GM12872 (cell line): ENCODE data around the gene MRTFA.
A peak's percentile ranks its signal among the peaks of the same experiment; 100 is the strongest.

ENCODE experiments used
- CTCF ChIP-seq: IDR thresholded peaks from 3 replicates; pipeline ENCODE4 v1.5.1; 2011; ENCODE audit warnings: low read depth, mild to moderate bottlenecking, low read length, moderate library complexity; ENCODE audit not compliant: insufficient read depth

MRTFA gene

GRCh38 chr22:40525250-40525884 lies 111.2 kb downstream of the MRTFA start:
- peak; percentile 68 for TF ChIP-seq CTCF

- peak; percentile 43; the same call in 2 of the 3 replicates for TF ChIP-seq CTCF
Measured at GRCh38 chr22:40524392-40525249, 111.9 kb downstream of the MRTFA start.

GRCh38 chr22:40522141-40522540 lies 114.4 kb downstream of the MRTFA start:
- no peak for TF ChIP-seq CTCF

GRCh38 chr22:40521046-40521445 lies 115.5 kb downstream of the MRTFA start:
- TF ChIP-seq CTCF: no peak

- no peak for TF ChIP-seq CTCF
Measured at GRCh38 chr22:40520562-40520961, 116.0 kb downstream of the MRTFA start.

GRCh38 chr22:40519948-40520331 lies 116.6 kb downstream of the MRTFA start:
- TF ChIP-seq CTCF: no peak

- TF ChIP-seq CTCF: no peak
Measured at GRCh38 chr22:40519284-40519947, 117.1 kb downstream of the MRTFA start.
